Kidney epithelial cell (primary cell): Measurements from ENCODE around the gene ADH1C. TPM values are rescaled to one million over a fixed set of nuclear protein-coding genes. Genes with fewer than 3 reads are reported as not detected.

Source experiments
- DNase-seq: peaks from one replicate; pipeline ENCODE4 v3.0.0-alpha.2; 2010; ENCODE audit warnings: low read depth
- H3K27me3 ChIP-seq: 2 replicates; pipeline ENCODE4 v1.6.0; 2011; ENCODE audit warnings: low read length; ENCODE audit not compliant: control insufficient read depth, insufficient read depth
- H3K36me3 ChIP-seq: 2 replicates; pipeline ENCODE4 v1.5.1; 2011; ENCODE audit warnings: low read length; ENCODE audit not compliant: control insufficient read depth, insufficient read depth
- H3K4me3 ChIP-seq: 2 replicates; pipeline ENCODE4 v1.5.1; 2011; ENCODE audit warnings: low read depth, mild to moderate bottlenecking, control low read depth, low read length
- total RNA-seq: library from RNA; depleted of rRNA; stranded (reverse); fragments of >200 nt; gene quantifications from 2 replicates; pipeline ENCODE4 v1.2.3, GENCODE V29; 2015
- TF ChIP-seq, protein P1 (sequence below): IDR thresholded peaks from 2 replicates; pipeline ENCODE4 v1.5.1; 2011; ENCODE audit warnings: mild to moderate bottlenecking, moderate library complexity, low read length, control low read depth, inconsistent platforms; ENCODE audit not compliant: insufficient read depth, poor library complexity, severe bottlenecking

Gene ADH1C
- total RNA-seq, 1 donor from 2014 or later: 1.7 TPM

DNA sequence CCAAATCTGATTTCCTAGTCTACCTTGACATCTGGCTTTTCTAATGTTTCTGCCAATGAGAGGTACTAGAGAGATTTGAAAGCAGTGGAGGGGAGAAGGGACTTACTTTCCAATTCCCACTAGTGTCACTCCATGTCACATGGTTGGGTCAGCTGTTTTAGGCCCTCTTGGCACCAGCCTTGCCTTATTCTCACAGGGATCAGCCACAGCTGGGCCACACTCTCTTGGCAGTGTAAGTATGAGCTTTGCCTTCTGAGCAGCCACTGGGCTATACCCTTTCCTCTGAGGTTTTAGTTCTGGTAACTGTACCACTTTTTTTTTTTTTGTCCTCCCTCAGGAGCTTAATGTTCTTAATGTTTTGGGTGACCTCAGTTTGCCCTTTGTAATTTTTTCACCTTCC, 10.2 kb upstream of the ADH1C start:
- no peaks in the 10 kb centered on the region for H3K36me3 ChIP-seq
- DNase-seq: no peak
- TF ChIP-seq, protein P1, sequence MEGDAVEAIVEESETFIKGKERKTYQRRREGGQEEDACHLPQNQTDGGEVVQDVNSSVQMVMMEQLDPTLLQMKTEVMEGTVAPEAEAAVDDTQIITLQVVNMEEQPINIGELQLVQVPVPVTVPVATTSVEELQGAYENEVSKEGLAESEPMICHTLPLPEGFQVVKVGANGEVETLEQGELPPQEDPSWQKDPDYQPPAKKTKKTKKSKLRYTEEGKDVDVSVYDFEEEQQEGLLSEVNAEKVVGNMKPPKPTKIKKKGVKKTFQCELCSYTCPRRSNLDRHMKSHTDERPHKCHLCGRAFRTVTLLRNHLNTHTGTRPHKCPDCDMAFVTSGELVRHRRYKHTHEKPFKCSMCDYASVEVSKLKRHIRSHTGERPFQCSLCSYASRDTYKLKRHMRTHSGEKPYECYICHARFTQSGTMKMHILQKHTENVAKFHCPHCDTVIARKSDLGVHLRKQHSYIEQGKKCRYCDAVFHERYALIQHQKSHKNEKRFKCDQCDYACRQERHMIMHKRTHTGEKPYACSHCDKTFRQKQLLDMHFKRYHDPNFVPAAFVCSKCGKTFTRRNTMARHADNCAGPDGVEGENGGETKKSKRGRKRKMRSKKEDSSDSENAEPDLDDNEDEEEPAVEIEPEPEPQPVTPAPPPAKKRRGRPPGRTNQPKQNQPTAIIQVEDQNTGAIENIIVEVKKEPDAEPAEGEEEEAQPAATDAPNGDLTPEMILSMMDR: no peak
- no peak overlapping the region for H3K4me3 ChIP-seq
- H3K27me3 ChIP-seq: no peaks in the 10 kb centered on the region

DNA sequence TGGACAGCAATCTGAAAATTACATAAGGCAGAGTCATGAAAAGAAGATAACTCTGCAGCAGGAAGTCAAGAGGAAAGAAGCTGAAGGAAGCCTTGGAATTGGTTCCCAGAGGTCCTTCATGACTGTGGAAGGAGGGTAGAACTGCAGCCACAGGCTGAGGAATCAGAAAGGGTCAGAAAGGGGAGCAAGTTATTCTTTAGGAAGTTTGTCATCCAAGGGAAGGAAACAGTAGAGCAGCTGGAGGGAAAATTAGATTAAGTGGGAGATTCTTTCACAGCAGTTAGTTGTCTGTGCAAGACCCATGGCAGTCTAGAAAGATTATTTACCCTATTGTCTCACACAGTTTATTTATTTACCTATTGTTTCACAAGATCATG, 9.3 kb upstream of the ADH1C start:
- DNase-seq: no peak
- Histone ChIP-seq H3K36me3 (no peaks in the 10 kb centered on the region), H3K27me3 (no peaks in the 10 kb centered on the region), H3K4me3 (no peak overlapping the region)
- TF ChIP-seq, protein P1: no peak

DNA sequence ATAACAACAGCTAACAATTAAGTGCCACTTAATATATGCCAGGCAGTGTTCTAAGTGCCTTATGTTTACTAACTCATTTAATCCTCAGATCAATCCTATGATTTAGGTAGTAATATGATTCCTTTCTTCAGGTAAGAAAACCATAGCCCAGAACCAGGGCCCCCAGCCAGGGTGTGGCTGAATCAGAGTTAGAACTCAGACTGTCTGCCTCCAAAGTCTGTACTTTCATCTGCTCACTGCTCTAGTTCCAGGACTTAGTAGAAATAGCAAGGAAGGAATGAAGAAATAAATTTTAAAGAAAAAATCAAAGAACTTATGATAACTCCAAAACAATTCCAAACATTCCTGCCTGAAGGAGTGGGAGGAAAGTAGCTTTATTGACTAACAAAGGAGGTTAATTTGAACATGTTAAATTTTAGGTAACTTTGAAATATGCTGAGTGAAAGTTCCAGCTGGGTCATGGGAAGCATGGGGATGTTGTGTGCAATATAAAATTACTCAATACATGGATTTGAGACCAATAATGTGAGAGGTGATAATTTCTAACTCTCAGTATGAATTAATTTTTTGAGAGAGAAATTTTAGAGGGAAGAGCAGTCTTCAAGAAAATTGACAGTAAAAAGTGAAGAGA, 8.8 kb upstream of the ADH1C start:
- H3K4me3 ChIP-seq: no peak overlapping the region
- TF ChIP-seq, protein P1: no peak
- no peaks in the 10 kb centered on the region for H3K27me3 ChIP-seq
- H3K36me3 ChIP-seq: no peaks in the 10 kb centered on the region
- DNase-seq: no peak

DNA sequence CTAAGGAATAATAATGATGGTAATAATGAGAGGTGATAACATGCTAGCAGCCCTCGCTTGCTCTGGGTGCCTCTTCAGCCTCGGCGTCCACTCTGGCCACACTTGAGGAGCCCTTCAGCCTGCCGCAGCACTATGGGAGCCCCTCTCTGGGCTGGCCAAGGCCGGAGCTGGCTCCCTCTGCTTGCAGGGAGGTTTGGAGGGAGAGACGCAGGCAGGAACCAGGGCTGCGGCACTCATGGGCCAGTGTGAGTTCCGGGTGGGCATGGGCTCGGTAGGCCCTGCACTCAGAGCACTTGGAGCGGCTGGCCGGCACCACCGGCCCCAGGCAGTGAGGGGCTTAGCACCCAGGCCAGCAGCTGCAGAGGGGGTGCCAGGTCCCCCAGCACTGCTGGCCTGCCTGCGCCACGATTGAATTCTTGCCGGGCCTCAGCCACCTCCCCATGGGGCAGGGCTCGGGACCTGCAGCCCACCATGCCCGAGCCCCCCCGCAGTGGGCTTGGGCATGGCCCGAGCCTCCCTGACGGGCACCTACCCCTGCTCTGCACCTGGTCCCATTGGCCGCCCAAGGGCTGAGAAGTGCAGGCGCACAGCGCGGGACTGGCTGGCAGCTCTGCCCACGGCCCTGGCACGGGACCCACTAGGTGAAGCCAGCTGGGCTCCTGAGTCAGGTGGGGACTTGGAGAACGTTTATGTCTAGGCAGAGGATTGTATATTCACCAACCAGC, 7.1 kb upstream of the ADH1C start:
- TF ChIP-seq, protein P1: no peak
- no peaks in the 10 kb centered on the region for H3K36me3 ChIP-seq
- DNase-seq: no peak
- no peak overlapping the region for H3K4me3 ChIP-seq
- no peaks in the 10 kb centered on the region for H3K27me3 ChIP-seq

DNA sequence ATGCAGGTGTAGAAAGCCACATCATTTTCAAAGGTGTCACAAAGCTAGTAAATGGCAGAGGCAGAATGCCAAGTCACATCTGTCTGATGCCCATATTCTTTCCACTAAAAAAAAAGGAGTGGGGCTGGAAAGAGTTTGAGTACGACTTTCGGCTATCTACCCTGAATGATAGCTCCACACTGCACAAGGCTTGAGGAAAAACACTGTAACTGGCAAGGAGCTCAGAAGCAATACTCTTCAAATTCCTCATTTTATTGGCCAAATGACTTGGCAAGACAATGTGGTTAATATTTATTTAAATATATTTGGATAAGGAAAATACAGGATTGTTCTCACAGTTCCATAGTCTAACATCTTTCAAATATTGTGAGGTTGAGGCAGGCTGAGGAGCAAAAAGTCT, 5.4 kb upstream of the ADH1C start:
- DNase-seq: no peak
- H3K4me3 ChIP-seq: no peak overlapping the region
- TF ChIP-seq, protein P1: no peak
- H3K27me3 ChIP-seq: no peaks in the 10 kb centered on the region
- no peaks in the 10 kb centered on the region for H3K36me3 ChIP-seq
